Measurements from ENCODE around the gene DNHD1.

DNHD1 gene

GRCh38 chr11:6614446-6614845, 117.4 kb downstream of the DNHD1 start:
- H3K27me3 ChIP-seq (ENCODE audit: control insufficient read depth, insufficient read depth, low read length) = no peaks in the 10 kb centered on the region
- H3K9ac ChIP-seq (ENCODE audit: low read length) = no peak overlapping the region
- H3K36me3 ChIP-seq (ENCODE audit: control insufficient read depth, insufficient read depth, low read length) = peaks cover 29% of the 10 kb centered on the region
- H3K9me3 ChIP-seq (ENCODE audit: control insufficient read depth, low read length) = no peaks in the 10 kb centered on the region
- H3K4me3 ChIP-seq (ENCODE audit: low read length) = no peak overlapping the region
- H3K4me1 ChIP-seq (ENCODE audit: control insufficient read depth, insufficient read depth, low read length) = peaks cover 41% of the 10 kb centered on the region

- Histone ChIP-seq H3K9ac (ENCODE audit: low read length) (no peak overlapping the region), H3K4me3 (ENCODE audit: low read length) (no peak overlapping the region), H3K9me3 (ENCODE audit: control insufficient read depth, low read length) (no peaks in the 10 kb centered on the region), H3K4me1 (ENCODE audit: control insufficient read depth, insufficient read depth, low read length) (peaks cover 41% of the 10 kb centered on the region), H3K36me3 (ENCODE audit: control insufficient read depth, insufficient read depth, low read length) (peaks cover 25% of the 10 kb centered on the region), H3K27me3 (ENCODE audit: control insufficient read depth, insufficient read depth, low read length) (no peaks in the 10 kb centered on the region)
These were observed 118.0 kb downstream of the DNHD1 start for GRCh38 chr11:6615046-6615445.

- Histone ChIP-seq H3K27me3 (ENCODE audit: control insufficient read depth, insufficient read depth, low read length) (no peaks in the 10 kb centered on the region), H3K9ac (ENCODE audit: low read length) (no peak overlapping the region), H3K4me1 (ENCODE audit: control insufficient read depth, insufficient read depth, low read length) (peaks cover 38% of the 10 kb centered on the region), H3K36me3 (ENCODE audit: control insufficient read depth, insufficient read depth, low read length) (peaks cover 15% of the 10 kb centered on the region), H3K9me3 (ENCODE audit: control insufficient read depth, low read length) (no peaks in the 10 kb centered on the region), H3K4me3 (ENCODE audit: low read length) (no peak overlapping the region)
These were observed 119.0 kb downstream of the DNHD1 start for GRCh38 chr11:6615882-6616585.

GRCh38 chr11:6616596-6617250, 119.6 kb downstream of the DNHD1 start:
- no peaks in the 10 kb centered on the region for H3K9me3 ChIP-seq (ENCODE audit: control insufficient read depth, low read length)
- H3K4me3 ChIP-seq (ENCODE audit: low read length) = no peak overlapping the region
- H3K27me3 ChIP-seq (ENCODE audit: control insufficient read depth, insufficient read depth, low read length) = no peaks in the 10 kb centered on the region
- H3K36me3 ChIP-seq (ENCODE audit: control insufficient read depth, insufficient read depth, low read length) = peaks cover 15% of the 10 kb centered on the region
- H3K4me1 ChIP-seq (ENCODE audit: control insufficient read depth, insufficient read depth, low read length) = peaks cover 33% of the 10 kb centered on the region
- no peak overlapping the region for H3K9ac ChIP-seq (ENCODE audit: low read length)

GRCh38 chr11:6617315-6617781, 120.3 kb downstream of the DNHD1 start:
- no peak overlapping the region for H3K4me3 ChIP-seq (ENCODE audit: low read length)
- H3K4me1 ChIP-seq (ENCODE audit: control insufficient read depth, insufficient read depth, low read length) = peaks cover 33% of the 10 kb centered on the region
- peaks cover 15% of the 10 kb centered on the region for H3K36me3 ChIP-seq (ENCODE audit: control insufficient read depth, insufficient read depth, low read length)
- no peaks in the 10 kb centered on the region for H3K27me3 ChIP-seq (ENCODE audit: control insufficient read depth, insufficient read depth, low read length)
- no peaks in the 10 kb centered on the region for H3K9me3 ChIP-seq (ENCODE audit: control insufficient read depth, low read length)
- H3K9ac ChIP-seq (ENCODE audit: low read length) = no peak overlapping the region

GRCh38 chr11:6618117-6619003, 121.3 kb downstream of the DNHD1 start:
- H3K4me3 ChIP-seq (ENCODE audit: low read length) = peak overlapping the region; percentile 100
- peaks cover 15% of the 10 kb centered on the region for H3K36me3 ChIP-seq (ENCODE audit: control insufficient read depth, insufficient read depth, low read length)
- H3K9me3 ChIP-seq (ENCODE audit: control insufficient read depth, low read length) = no peaks in the 10 kb centered on the region

GRCh38 chr11:6619004-6619745, 122.1 kb downstream of the DNHD1 start, which contains the start of gene TPP1:
TSS of gene TPP1 (minus strand) at chr11:6619422. CDS start at chr11:6619400, 22 bp downstream.
- Histone ChIP-seq H3K4me3 (ENCODE audit: low read length) (peak within 1 kb of the TSS; percentile 100), H3K9ac (ENCODE audit: low read length) (peak within 1 kb of the TSS; percentile 98), H3K36me3 (ENCODE audit: control insufficient read depth, insufficient read depth, low read length) (peaks cover 15% of the 10 kb centered on the region), H3K9me3 (ENCODE audit: control insufficient read depth, low read length) (no peaks in the 10 kb centered on the region), H3K4me1 (ENCODE audit: control insufficient read depth, insufficient read depth, low read length) (peaks cover 25% of the 10 kb centered on the region), H3K27me3 (ENCODE audit: control insufficient read depth, insufficient read depth, low read length) (no peaks in the 10 kb centered on the region)

More at GRCh38 chr11:6618117-6619003, 121.3 kb downstream of the DNHD1 start:
- Histone ChIP-seq H3K4me1 (ENCODE audit: control insufficient read depth, insufficient read depth, low read length) (peaks cover 27% of the 10 kb centered on the region), H3K9ac (ENCODE audit: low read length) (peak overlapping the region; percentile 98), H3K27me3 (ENCODE audit: control insufficient read depth, insufficient read depth, low read length) (no peaks in the 10 kb centered on the region)

GRCh38 chr11:6620636-6621035, 123.6 kb downstream of the DNHD1 start:
- Histone ChIP-seq H3K36me3 (ENCODE audit: control insufficient read depth, insufficient read depth, low read length) (peaks cover 5% of the 10 kb centered on the region), H3K4me3 (ENCODE audit: low read length) (no peak overlapping the region), H3K9me3 (ENCODE audit: control insufficient read depth, low read length) (no peaks in the 10 kb centered on the region), H3K9ac (ENCODE audit: low read length) (no peak overlapping the region), H3K27me3 (ENCODE audit: control insufficient read depth, insufficient read depth, low read length) (no peaks in the 10 kb centered on the region), H3K4me1 (ENCODE audit: control insufficient read depth, insufficient read depth, low read length) (peaks cover 25% of the 10 kb centered on the region)

Measured in mucosa of stomach (tissue), 1 donor.